ENCODE measurements around the gene CACNG5. TPM values are rescaled to one million over a fixed set of nuclear protein-coding genes. Genes with fewer than 3 reads are reported as not detected.

The CACNG5 gene
- total RNA-seq, 1 experiment from 2014 or later, result 0.21 TPM

DNA sequence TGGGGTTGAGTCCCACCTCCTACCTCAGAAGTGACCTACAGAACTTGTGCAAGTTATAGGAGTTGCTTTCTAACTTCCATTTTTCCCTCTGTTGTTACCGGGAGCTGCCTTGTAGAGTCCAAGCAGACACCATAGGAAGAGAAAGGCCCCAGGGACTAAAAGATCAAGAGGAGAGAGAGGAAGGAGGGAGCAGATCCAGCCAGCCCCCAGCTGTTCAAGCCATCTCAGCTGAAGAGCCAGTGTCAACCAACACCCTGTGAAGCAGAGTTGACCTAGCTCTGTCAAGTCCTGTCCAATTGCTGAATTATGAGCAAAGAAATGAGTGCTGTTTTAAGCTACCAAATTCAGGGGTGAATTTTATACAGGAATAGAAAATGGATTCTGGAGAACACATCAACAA is 94.7 kb downstream of the CACNG5 start:
- no peaks in the 10 kb centered on the region for H3K36me3 ChIP-seq (ENCODE audit: control insufficient read depth, insufficient read depth, low read length)
- CTCF ChIA-PET, result no interaction called here
- POLR2A ChIA-PET, result interaction anchor here (0.6 kb wide), 1 partner anchor 14 kb away, joined by 3 read pairs; no protein-coding TSS in a partner anchor
- TF ChIP-seq, protein P1, sequence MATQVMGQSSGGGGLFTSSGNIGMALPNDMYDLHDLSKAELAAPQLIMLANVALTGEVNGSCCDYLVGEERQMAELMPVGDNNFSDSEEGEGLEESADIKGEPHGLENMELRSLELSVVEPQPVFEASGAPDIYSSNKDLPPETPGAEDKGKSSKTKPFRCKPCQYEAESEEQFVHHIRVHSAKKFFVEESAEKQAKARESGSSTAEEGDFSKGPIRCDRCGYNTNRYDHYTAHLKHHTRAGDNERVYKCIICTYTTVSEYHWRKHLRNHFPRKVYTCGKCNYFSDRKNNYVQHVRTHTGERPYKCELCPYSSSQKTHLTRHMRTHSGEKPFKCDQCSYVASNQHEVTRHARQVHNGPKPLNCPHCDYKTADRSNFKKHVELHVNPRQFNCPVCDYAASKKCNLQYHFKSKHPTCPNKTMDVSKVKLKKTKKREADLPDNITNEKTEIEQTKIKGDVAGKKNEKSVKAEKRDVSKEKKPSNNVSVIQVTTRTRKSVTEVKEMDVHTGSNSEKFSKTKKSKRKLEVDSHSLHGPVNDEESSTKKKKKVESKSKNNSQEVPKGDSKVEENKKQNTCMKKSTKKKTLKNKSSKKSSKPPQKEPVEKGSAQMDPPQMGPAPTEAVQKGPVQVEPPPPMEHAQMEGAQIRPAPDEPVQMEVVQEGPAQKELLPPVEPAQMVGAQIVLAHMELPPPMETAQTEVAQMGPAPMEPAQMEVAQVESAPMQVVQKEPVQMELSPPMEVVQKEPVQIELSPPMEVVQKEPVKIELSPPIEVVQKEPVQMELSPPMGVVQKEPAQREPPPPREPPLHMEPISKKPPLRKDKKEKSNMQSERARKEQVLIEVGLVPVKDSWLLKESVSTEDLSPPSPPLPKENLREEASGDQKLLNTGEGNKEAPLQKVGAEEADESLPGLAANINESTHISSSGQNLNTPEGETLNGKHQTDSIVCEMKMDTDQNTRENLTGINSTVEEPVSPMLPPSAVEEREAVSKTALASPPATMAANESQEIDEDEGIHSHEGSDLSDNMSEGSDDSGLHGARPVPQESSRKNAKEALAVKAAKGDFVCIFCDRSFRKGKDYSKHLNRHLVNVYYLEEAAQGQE (IDR thresholded peaks at IDR 0.05; ENCODE audit: insufficient read depth in 1 of 2, low read depth in 2 of 2, low read length in 1 of 2), result no peak
- TF ChIP-seq POLR2AphosphoS5 (IDR thresholded peaks at IDR 0.05; ENCODE audit: low read depth, low read length) (no peak), SIN3A (IDR thresholded peaks at IDR 0.05; ENCODE audit: borderline replicate concordance, insufficient read depth, low read depth, low read length) (no peak), TCF7L2 (IDR thresholded peaks at IDR 0.05; ENCODE audit: low read depth, low read length) (no peak)
- TF ChIP-seq, protein P2, sequence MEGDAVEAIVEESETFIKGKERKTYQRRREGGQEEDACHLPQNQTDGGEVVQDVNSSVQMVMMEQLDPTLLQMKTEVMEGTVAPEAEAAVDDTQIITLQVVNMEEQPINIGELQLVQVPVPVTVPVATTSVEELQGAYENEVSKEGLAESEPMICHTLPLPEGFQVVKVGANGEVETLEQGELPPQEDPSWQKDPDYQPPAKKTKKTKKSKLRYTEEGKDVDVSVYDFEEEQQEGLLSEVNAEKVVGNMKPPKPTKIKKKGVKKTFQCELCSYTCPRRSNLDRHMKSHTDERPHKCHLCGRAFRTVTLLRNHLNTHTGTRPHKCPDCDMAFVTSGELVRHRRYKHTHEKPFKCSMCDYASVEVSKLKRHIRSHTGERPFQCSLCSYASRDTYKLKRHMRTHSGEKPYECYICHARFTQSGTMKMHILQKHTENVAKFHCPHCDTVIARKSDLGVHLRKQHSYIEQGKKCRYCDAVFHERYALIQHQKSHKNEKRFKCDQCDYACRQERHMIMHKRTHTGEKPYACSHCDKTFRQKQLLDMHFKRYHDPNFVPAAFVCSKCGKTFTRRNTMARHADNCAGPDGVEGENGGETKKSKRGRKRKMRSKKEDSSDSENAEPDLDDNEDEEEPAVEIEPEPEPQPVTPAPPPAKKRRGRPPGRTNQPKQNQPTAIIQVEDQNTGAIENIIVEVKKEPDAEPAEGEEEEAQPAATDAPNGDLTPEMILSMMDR (IDR thresholded peaks at IDR 0.05), result no peak
- in situ Hi-C loops (cut with HindIII; ENCODE audit: low pct_unique_long_range_greater_than_20kb, low sequenced_read_pairs), result no loop called here
- H3K27ac ChIP-seq (ENCODE audit: low read length), result no peak overlapping the region
- BruUV-seq (replicated peaks), result no TSS peak
- no peak; the same call in 1 of the 2 replicates for ATAC-seq
- no peak overlapping the region for H3K4me3 ChIP-seq (ENCODE audit: low read depth in 2 of 2, low read length in 2 of 2)
- no peaks in the 10 kb centered on the region for H3K27me3 ChIP-seq (ENCODE audit: control insufficient read depth, insufficient read depth, low read length)
- no peak for DNase-seq (ENCODE audit: low read depth, low spot score)
- H3K4me1 ChIP-seq (ENCODE audit: control insufficient read depth, insufficient read depth, low read length), result no peaks in the 10 kb centered on the region
- intact Hi-C loops (cut with micrococcal nuclease; ENCODE audit: unreplicated experiment), result no loop called here
- H3K9me3 ChIP-seq (ENCODE audit: control insufficient read depth, insufficient read depth, low read depth, low read length), result no peaks in the 10 kb centered on the region

DNA sequence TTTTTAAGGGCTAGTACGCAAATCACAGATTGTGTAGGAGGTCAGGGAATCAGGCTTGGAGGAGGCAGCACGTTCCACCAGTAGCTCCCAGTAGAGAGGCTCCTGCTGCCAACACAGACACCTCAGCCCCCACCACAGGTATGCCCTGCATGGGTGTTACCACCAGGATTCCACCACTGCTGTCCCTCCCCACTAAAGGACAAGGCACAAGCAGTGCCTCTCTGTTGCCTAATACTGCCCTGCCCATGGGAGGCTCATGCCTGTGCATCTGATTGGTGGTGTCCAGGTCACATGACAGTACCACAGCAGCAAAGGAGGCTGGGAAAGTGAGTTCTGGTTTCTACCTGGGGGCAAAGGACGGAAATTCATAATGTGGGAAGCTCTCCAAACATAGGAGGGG is 96.0 kb downstream of the CACNG5 start:
- in situ Hi-C loops (cut with HindIII; ENCODE audit: low pct_unique_long_range_greater_than_20kb, low sequenced_read_pairs) (no loop called here), intact Hi-C loops (cut with micrococcal nuclease; ENCODE audit: unreplicated experiment) (no loop called here)
- POLR2A ChIA-PET, result no interaction called here
- Histone ChIP-seq H3K36me3 (ENCODE audit: control insufficient read depth, insufficient read depth, low read length) (no peaks in the 10 kb centered on the region), H3K4me3 (ENCODE audit: low read depth in 2 of 2, low read length in 2 of 2) (no peak overlapping the region), H3K27ac (ENCODE audit: low read length) (no peak overlapping the region), H3K27me3 (ENCODE audit: control insufficient read depth, insufficient read depth, low read length) (no peaks in the 10 kb centered on the region), H3K4me1 (ENCODE audit: control insufficient read depth, insufficient read depth, low read length) (no peaks in the 10 kb centered on the region), H3K9me3 (ENCODE audit: control insufficient read depth, insufficient read depth, low read depth, low read length) (no peaks in the 10 kb centered on the region)
- no TSS peak for BruUV-seq (replicated peaks)
- TF ChIP-seq POLR2AphosphoS5 (IDR thresholded peaks at IDR 0.05; ENCODE audit: low read depth, low read length), result no peak
- no peak for TF ChIP-seq TCF7L2 (IDR thresholded peaks at IDR 0.05; ENCODE audit: low read depth, low read length)
- TF ChIP-seq, protein P2 (IDR thresholded peaks at IDR 0.05), result no peak
- TF ChIP-seq, protein P1 (IDR thresholded peaks at IDR 0.05; ENCODE audit: insufficient read depth in 1 of 2, low read depth in 2 of 2, low read length in 1 of 2), result no peak
- TF ChIP-seq SIN3A (IDR thresholded peaks at IDR 0.05; ENCODE audit: borderline replicate concordance, insufficient read depth, low read depth, low read length), result no peak
- DNase-seq (ENCODE audit: low read depth, low spot score) (no peak), ATAC-seq (peak; percentile 71; the same call in 1 of the 2 replicates)
- CTCF ChIA-PET, result no interaction called here

All from Panc1 (cell line).